Endothelial cell of umbilical vein (primary cell): ENCODE measurements around the gene OR56A3. TPM values are rescaled to one million over a fixed set of nuclear protein-coding genes. Genes with fewer than 3 reads are reported as not detected.

Source experiments
- BruUV-seq: library from RNA; stranded (reverse); fragments of 400-500 nt; replicated peaks from 2 replicates; lab custom pipeline; 2021; lab: Mats Ljungman, UMichigan
- CTCF ChIA-PET: fragments of 300-600, 350-600 bp; sonication (Branson Sonifier 250); formaldehyde crosslinking; loops from one replicate; lab custom pipeline; 2021; ENCODE audit warnings: antibody characterized with exemption, inconsistent platforms; lab: Charles Lee
- POLR2A ChIA-PET: fragments of 300-600, 350-600 bp; sonication (Branson Sonifier 250); formaldehyde crosslinking; loops from one replicate; lab custom pipeline; 2021; ENCODE audit warnings: antibody characterized with exemption, inconsistent platforms; lab: Charles Lee
- DNase-seq: peaks from one replicate; pipeline ENCODE4 v3.0.0-alpha.2; 2011; ENCODE audit warnings: low read depth, low spot score
- FAIRE-seq: peaks from 2 replicates; lab custom pipeline; 2011; peaks lifted over from hg19 to GRCh38; lab: Jason Lieb, UNC
- H2AFZ ChIP-seq: 2 replicates; pipeline ENCODE4 v1.6.0; 2012; ENCODE audit warnings: low read depth, low read length, control low read depth, inconsistent platforms
- H3K27ac ChIP-seq: 2 replicates; pipeline ENCODE4 v1.5.1; 2011; ENCODE audit warnings: low read depth, mild to moderate bottlenecking, control low read depth, low read length, moderate library complexity; ENCODE audit not compliant: insufficient read depth
- H3K27me3 ChIP-seq, 2 experiments: 2 replicates each; pipeline versions ENCODE4 v1.6.0 to v1.6.1; 2011; ENCODE audit warnings: low read length in 2 of 2, mixed read lengths in 1 of 2; ENCODE audit not compliant: control insufficient read depth in 2 of 2, insufficient read depth in 2 of 2
- H3K36me3 ChIP-seq, 2 experiments: 2 replicates in 1 of 2; 3 replicates in 1 of 2; pipeline ENCODE4 v1.5.1; 2011; ENCODE audit warnings: low read length in 2 of 2, mild to moderate bottlenecking in 1 of 2, moderate library complexity in 1 of 2; ENCODE audit not compliant: control insufficient read depth in 2 of 2, insufficient read depth in 2 of 2; ENCODE audit errors: extremely low read depth in 1 of 2
- H3K4me1 ChIP-seq: 3 replicates; pipeline ENCODE4 v1.5.1; 2011; ENCODE audit warnings: mild to moderate bottlenecking, low read length; ENCODE audit not compliant: control insufficient read depth, insufficient read depth; ENCODE audit errors: extremely low read depth
- H3K4me2 ChIP-seq: 2 replicates; pipeline ENCODE4 v1.6.1; 2011; ENCODE audit warnings: low read length, control low read depth, mixed read lengths; ENCODE audit not compliant: insufficient read depth
- H3K4me3 ChIP-seq, 3 experiments: fragments of 200-600 bp in 1 of 3; sonication (generic), shearing (Covaris generic) in 1 of 3; replicated peaks in 1 of 3; 2 replicates each; pipeline ENCODE4 v1.5.1; 2011 to 2016; ENCODE audit warnings: control low read depth in 3 of 3, low read length in 3 of 3, mild to moderate bottlenecking in 2 of 3, inconsistent platforms in 1 of 3, low read depth in 1 of 3, moderate library complexity in 1 of 3; ENCODE audit not compliant: insufficient read depth in 1 of 3
- H3K79me2 ChIP-seq: 2 replicates; pipeline ENCODE4 v1.6.0; 2012; ENCODE audit warnings: low read length, inconsistent platforms; ENCODE audit not compliant: control insufficient read depth, insufficient read depth
- H3K9ac ChIP-seq: replicated peaks from 2 replicates; pipeline ENCODE3; 2011; ENCODE audit warnings: low read length, control low read depth; ENCODE audit not compliant: insufficient read depth; ENCODE audit errors: extremely low read depth
- H3K9me1 ChIP-seq: replicated peaks from 3 replicates; pipeline ENCODE4 v1.6.0; 2011; ENCODE audit warnings: mild to moderate bottlenecking, low read length; ENCODE audit not compliant: control insufficient read depth, insufficient read depth; ENCODE audit errors: extremely low read depth
- H3K9me3 ChIP-seq: replicated peaks from 2 replicates; pipeline ENCODE4 v1.5.1; 2012; ENCODE audit warnings: low read length, inconsistent platforms; ENCODE audit not compliant: control insufficient read depth, insufficient read depth
- H4K20me1 ChIP-seq: replicated peaks from 2 replicates; pipeline ENCODE3; 2011; ENCODE audit warnings: mild to moderate bottlenecking, low read length; ENCODE audit not compliant: control insufficient read depth, insufficient read depth; ENCODE audit errors: extremely low read depth
- EZH2 ChIP-seq: IDR thresholded peaks from 2 replicates; pipeline ENCODE4 v1.6.1; 2012; ENCODE audit warnings: borderline replicate concordance, low read depth, mild to moderate bottlenecking, moderate library complexity, low read length, inconsistent platforms; ENCODE audit not compliant: severe bottlenecking
- FOS ChIP-seq: IDR thresholded peaks from 2 replicates; pipeline ENCODE4 v1.6.1; 2011; ENCODE audit warnings: mild to moderate bottlenecking, low read length, moderate library complexity, borderline replicate concordance; ENCODE audit not compliant: insufficient read depth
- GATA2 ChIP-seq: IDR thresholded peaks from 2 replicates; pipeline ENCODE4 v1.7.0; 2011; ENCODE audit warnings: low read depth, mild to moderate bottlenecking, moderate library complexity, mixed read lengths, low read length; ENCODE audit not compliant: insufficient read length, insufficient read depth
- JUN ChIP-seq: IDR thresholded peaks from 2 replicates; pipeline ENCODE4 v1.6.1; 2011; ENCODE audit warnings: borderline replicate concordance, low read depth; ENCODE audit not compliant: insufficient read length, insufficient read depth
- MYC ChIP-seq: IDR thresholded peaks from one replicate; pipeline ENCODE4 v1.6.1; 2011; ENCODE audit warnings: mild to moderate bottlenecking, low read depth, low read length
- POLR2A ChIP-seq: IDR thresholded peaks from 2 replicates; pipeline ENCODE4 v1.6.1; 2012; ENCODE audit warnings: low read depth, mild to moderate bottlenecking, control low read depth, low read length
- POLR2AphosphoS5 ChIP-seq: IDR thresholded peaks from 2 replicates; pipeline ENCODE4 v1.6.1; 2012; ENCODE audit warnings: low read depth, mild to moderate bottlenecking, control low read depth, low read length, moderate library complexity; ENCODE audit not compliant: insufficient read depth
- dilution Hi-C: fragments of 300-500 bp; cut with MboI; formaldehyde crosslinking; loops from one replicate; pipeline ENCODE4 v1.15.0; 2019; ENCODE audit warnings: low sequenced_read_pairs; ENCODE audit not compliant: extremely low pct_ligation_motif_present
- intact Hi-C: fragments of 100-400 bp; cut with micrococcal nuclease; formaldehyde crosslinking; loops from one replicate; pipeline ENCODE4 v1.10.0; 2022
- polyA plus RNA-seq, 4 experiments: library from polyadenylated mRNA; depleted of rRNA in 3 of 4; stranded (reverse) in 3 of 4; unstranded in 1 of 4; fragments of >200 nt; gene quantifications; 2 replicates each; pipeline versions ENCODE4 v1.2.1 to v1.2.3, GENCODE V29; 2011 to 2012; ENCODE audit warnings: missing spikeins in 1 of 4
- total RNA-seq: library from RNA; stranded (reverse); gene quantifications from 2 replicates; pipeline ENCODE4 v1.2.3, GENCODE V29; 2021
- TF ChIP-seq, protein P1 (sequence below): IDR thresholded peaks from 2 replicates; pipeline ENCODE4 v1.6.1; 2011; ENCODE audit not compliant: insufficient read depth, insufficient read length
- TF ChIP-seq, protein P2 (sequence below), 2 donors: IDR thresholded peaks; 1 replicate in 1 of 2; 2 replicates in 1 of 2; pipeline ENCODE4 v1.5.1; 2011; ENCODE audit warnings: low read length in 2 of 2, mild to moderate bottlenecking in 2 of 2, moderate library complexity in 2 of 2, control low read depth in 1 of 2, inconsistent platforms in 1 of 2, low read depth in 1 of 2; ENCODE audit not compliant: insufficient read depth in 1 of 2; ENCODE audit errors: extremely low read depth in 1 of 2

The OR56A3 gene
- total and polyA plus RNA-seq, 2 donors (not counting 3 experiments of a cell fraction or from before 2014, with no cell fraction given), result not detected

DNA sequence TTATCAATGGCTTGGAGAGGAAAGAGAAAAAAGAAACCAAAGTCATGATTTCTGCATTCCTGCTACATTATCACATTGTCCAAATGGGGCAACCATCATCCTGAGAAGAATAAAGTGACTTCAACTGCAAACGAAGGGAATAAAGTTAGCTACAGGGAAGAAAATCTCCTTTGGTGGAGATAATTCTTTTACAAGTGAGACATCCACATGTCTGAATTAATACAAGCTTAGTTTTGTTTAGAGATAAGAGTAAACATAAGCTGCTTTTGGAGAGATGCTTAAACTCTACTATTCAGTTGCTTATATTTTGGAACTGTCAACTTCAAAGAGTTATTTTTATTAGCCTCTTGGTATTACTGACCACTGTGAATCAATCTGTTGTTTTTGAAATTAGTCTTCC, 44.8 kb downstream of the OR56A3 start, which contains the start of gene OR52L1:
OR52L1 (minus strand) TSS at position 101 of the 400 bp plus-strand sequence; CDS start at position 46, 55 bp downstream.
- Histone ChIP-seq H3K27me3 (no peaks in the 10 kb centered on the region), H3K9me1 (no peaks in the 10 kb centered on the region), H3K36me3 (no peaks in the 10 kb centered on the region), H4K20me1 (no peaks in the 10 kb centered on the region), H2AFZ (no peak within 1 kb of the TSS), H3K9ac (no peak within 1 kb of the TSS), H3K9me3 (no peaks in the 10 kb centered on the region), H3K27ac (no peak within 1 kb of the TSS), H3K4me3 (no peak within 1 kb of the TSS), H3K4me1 (no peaks in the 10 kb centered on the region), H3K4me2 (no peak within 1 kb of the TSS), H3K79me2 (no peaks in the 10 kb centered on the region)
- dilution Hi-C loops (no loop called here), intact Hi-C loops (no loop called here)
- TF ChIP-seq POLR2AphosphoS5 (no peak), FOS (no peak), GATA2 (no peak), POLR2A (no peak), EZH2 (no peak), JUN (no peak), MYC (no peak)
- TF ChIP-seq, protein P1, sequence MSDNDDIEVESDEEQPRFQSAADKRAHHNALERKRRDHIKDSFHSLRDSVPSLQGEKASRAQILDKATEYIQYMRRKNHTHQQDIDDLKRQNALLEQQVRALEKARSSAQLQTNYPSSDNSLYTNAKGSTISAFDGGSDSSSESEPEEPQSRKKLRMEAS, result no peak
- TF ChIP-seq, protein P2, sequence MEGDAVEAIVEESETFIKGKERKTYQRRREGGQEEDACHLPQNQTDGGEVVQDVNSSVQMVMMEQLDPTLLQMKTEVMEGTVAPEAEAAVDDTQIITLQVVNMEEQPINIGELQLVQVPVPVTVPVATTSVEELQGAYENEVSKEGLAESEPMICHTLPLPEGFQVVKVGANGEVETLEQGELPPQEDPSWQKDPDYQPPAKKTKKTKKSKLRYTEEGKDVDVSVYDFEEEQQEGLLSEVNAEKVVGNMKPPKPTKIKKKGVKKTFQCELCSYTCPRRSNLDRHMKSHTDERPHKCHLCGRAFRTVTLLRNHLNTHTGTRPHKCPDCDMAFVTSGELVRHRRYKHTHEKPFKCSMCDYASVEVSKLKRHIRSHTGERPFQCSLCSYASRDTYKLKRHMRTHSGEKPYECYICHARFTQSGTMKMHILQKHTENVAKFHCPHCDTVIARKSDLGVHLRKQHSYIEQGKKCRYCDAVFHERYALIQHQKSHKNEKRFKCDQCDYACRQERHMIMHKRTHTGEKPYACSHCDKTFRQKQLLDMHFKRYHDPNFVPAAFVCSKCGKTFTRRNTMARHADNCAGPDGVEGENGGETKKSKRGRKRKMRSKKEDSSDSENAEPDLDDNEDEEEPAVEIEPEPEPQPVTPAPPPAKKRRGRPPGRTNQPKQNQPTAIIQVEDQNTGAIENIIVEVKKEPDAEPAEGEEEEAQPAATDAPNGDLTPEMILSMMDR (IDR thresholded peaks at IDR 0.05; ENCODE audit: extremely low read depth in 1 of 2, insufficient read depth in 1 of 2, low read depth in 1 of 2, low read length in 2 of 2), result no peak
- ChIA-PET POLR2A (no interaction called here), CTCF (interaction anchor here (1.2 kb wide), 1 partner anchor 376 kb away, joined by 4 read pairs; no protein-coding TSS in a partner anchor)
- no TSS peak for BruUV-seq
- FAIRE-seq (no peak), DNase-seq (no peak)
